NK-92 (cell line): ENCODE measurements around the gene TBC1D3B.
"Not testable (repeated sequence)": the region's sequence is repeated elsewhere in the genome, so short reads cannot be mapped to it uniquely, and the experiment has no call there.

Experiments
- DNase-seq: peaks from one replicate; lab custom pipeline; 2025; ENCODE audit not compliant: unreplicated experiment; lab: John Stamatoyannopoulos, UW

TBC1D3B gene

GRCh38 chr17:36182176-36183000 lies 6.0 kb upstream of the TBC1D3B start:
- DNase-seq, result no peak

GRCh38 chr17:36181446-36182175 lies 5.2 kb upstream of the TBC1D3B start:
- not testable (repeated sequence) for DNase-seq

GRCh38 chr17:36168836-36169235 lies 7.6 kb downstream of the TBC1D3B start:
- not testable (repeated sequence) for DNase-seq

- DNase-seq, result no peak
Observed at GRCh38 chr17:36153895-36154610, 22.4 kb downstream of the TBC1D3B start.

GRCh38 chr17:36152639-36153120 lies 23.8 kb downstream of the TBC1D3B start:
- no peak for DNase-seq

GRCh38 chr17:36151891-36152638 lies 24.4 kb downstream of the TBC1D3B start:
- no peak for DNase-seq

- DNase-seq, result no peak
Observed at GRCh38 chr17:36149296-36149820, 27.1 kb downstream of the TBC1D3B start.

- DNase-seq, result no peak
Observed at GRCh38 chr17:36148559-36149295, 27.7 kb downstream of the TBC1D3B start.

GRCh38 chr17:36147601-36148000 lies 28.8 kb downstream of the TBC1D3B start:
- DNase-seq, result no peak

- DNase-seq, result no peak
Observed at GRCh38 chr17:36144981-36145729, 31.3 kb downstream of the TBC1D3B start.

- no peak for DNase-seq
Observed at GRCh38 chr17:36144014-36144413, 32.4 kb downstream of the TBC1D3B start.

- no peak for DNase-seq
Observed at GRCh38 chr17:36142806-36143205, 33.6 kb downstream of the TBC1D3B start.

GRCh38 chr17:36142235-36142634 lies 34.2 kb downstream of the TBC1D3B start:
- no peak for DNase-seq

GRCh38 chr17:36136439-36136838 lies 40.0 kb downstream of the TBC1D3B start:
- no peak for DNase-seq

GRCh38 chr17:36136036-36136435 lies 40.4 kb downstream of the TBC1D3B start:
- no peak for DNase-seq

- no peak for DNase-seq
Observed at GRCh38 chr17:36135465-36135864, 41.0 kb downstream of the TBC1D3B start.

- DNase-seq, result no peak
Observed at GRCh38 chr17:36133602-36134236, 42.7 kb downstream of the TBC1D3B start.

GRCh38 chr17:36132421-36132831 lies 44.0 kb downstream of the TBC1D3B start:
- DNase-seq, result no peak

- DNase-seq, result no peak
Observed at GRCh38 chr17:36131931-36132330, 44.5 kb downstream of the TBC1D3B start.
